Keratinocyte (primary cell): ENCODE results near the gene LZTR1. TPM values are rescaled to one million over a fixed set of nuclear protein-coding genes. Genes with fewer than 3 reads are reported as not detected.

Experiments used
- DNase-seq: peaks from one replicate; pipeline ENCODE4 v3.0.0-alpha.2; 2011; ENCODE audit warnings: low read depth, missing footprints, low spot score
- FAIRE-seq: peaks from 2 replicates; lab custom pipeline; 2011; peaks lifted over from hg19 to GRCh38; lab: Jason Lieb, UNC
- H2AFZ ChIP-seq: 2 replicates; pipeline ENCODE4 v1.6.0; 2012; ENCODE audit warnings: low read length, control low read depth, inconsistent platforms; ENCODE audit not compliant: control insufficient read depth
- H3K27ac ChIP-seq: 2 replicates; pipeline ENCODE4 v1.5.1; 2011; ENCODE audit warnings: low read length; ENCODE audit not compliant: control insufficient read depth, insufficient read depth
- H3K27me3 ChIP-seq: 3 replicates; pipeline ENCODE4 v1.6.0; 2011; ENCODE audit warnings: low read length; ENCODE audit not compliant: control insufficient read depth, insufficient read depth; ENCODE audit errors: extremely low read depth
- H3K36me3 ChIP-seq, 2 experiments: 2 replicates in 1 of 2; 3 replicates in 1 of 2; pipeline ENCODE4 v1.5.1; 2011; ENCODE audit warnings: low read length in 2 of 2, mild to moderate bottlenecking in 1 of 2; ENCODE audit not compliant: control insufficient read depth in 2 of 2, insufficient read depth in 2 of 2; ENCODE audit errors: extremely low read depth in 1 of 2
- H3K4me1 ChIP-seq: 3 replicates; pipeline ENCODE4 v1.5.1; 2011; ENCODE audit warnings: low read length; ENCODE audit not compliant: control insufficient read depth, insufficient read depth; ENCODE audit errors: extremely low read depth
- H3K4me2 ChIP-seq: 3 replicates; pipeline ENCODE4 v1.6.0; 2011; ENCODE audit warnings: low read depth, low read length; ENCODE audit not compliant: control insufficient read depth, insufficient read depth; ENCODE audit errors: extremely low read depth
- H3K4me3 ChIP-seq, 3 experiments: fragments of 200-600 bp in 1 of 3; sonication (generic) in 1 of 3; 2 replicates in 2 of 3; 3 replicates in 1 of 3; pipeline ENCODE4 v1.5.1; 2011 to 2016; ENCODE audit warnings: low read length in 3 of 3, mild to moderate bottlenecking in 3 of 3, control low read depth in 2 of 3, inconsistent platforms in 1 of 3, low read depth in 1 of 3, mixed read lengths in 1 of 3, mixed run types in 1 of 3, moderate library complexity in 1 of 3; ENCODE audit not compliant: control insufficient read depth in 2 of 3, insufficient read depth in 2 of 3; ENCODE audit errors: extremely low read depth in 1 of 3
- H3K79me2 ChIP-seq: 2 replicates; pipeline ENCODE4 v1.6.0; 2012; ENCODE audit warnings: low read length; ENCODE audit not compliant: control insufficient read depth, insufficient read depth
- H3K9ac ChIP-seq: 3 replicates; pipeline ENCODE4 v1.6.0; 2011; ENCODE audit warnings: low read length; ENCODE audit not compliant: control insufficient read depth, insufficient read depth; ENCODE audit errors: extremely low read depth
- H3K9me1 ChIP-seq: 3 replicates; pipeline ENCODE4 v1.6.0; 2011; ENCODE audit warnings: low read length; ENCODE audit not compliant: control insufficient read depth, insufficient read depth; ENCODE audit errors: extremely low read depth
- H3K9me3 ChIP-seq: 2 replicates; pipeline ENCODE4 v1.5.1; 2012; ENCODE audit warnings: low read depth, low read length; ENCODE audit not compliant: control insufficient read depth
- H4K20me1 ChIP-seq: 3 replicates; pipeline ENCODE4 v1.6.0; 2011; ENCODE audit warnings: low read length; ENCODE audit not compliant: control insufficient read depth, insufficient read depth; ENCODE audit errors: extremely low read depth
- CTCF ChIP-seq, 3 experiments: IDR thresholded peaks in 1 of 3; conservative IDR thresholded peaks in 1 of 3; optimal IDR thresholded peaks in 1 of 3; 2 replicates in 2 of 3; 3 replicates in 1 of 3; pipeline versions ENCODE3 to v1.5.1; 2011; ENCODE audit warnings: low read length in 3 of 3, mild to moderate bottlenecking in 3 of 3, moderate library complexity in 2 of 3, control low read depth in 1 of 3, inconsistent platforms in 1 of 3; ENCODE audit not compliant: insufficient read depth in 2 of 3; ENCODE audit errors: extremely low read depth in 1 of 3
- EZH2 ChIP-seq: IDR thresholded peaks from one replicate; pipeline ENCODE4 v1.6.1; 2012; ENCODE audit warnings: inconsistent platforms, mild to moderate bottlenecking, low read length, moderate library complexity
- dilution Hi-C: fragments of 300-500 bp; cut with MboI; formaldehyde crosslinking; loops from one replicate; pipeline ENCODE4 v1.7.0; 2020; ENCODE audit warnings: low sequenced_read_pairs; ENCODE audit not compliant: extremely low pct_ligation_motif_present
- polyA plus RNA-seq, 5 experiments: library from polyadenylated mRNA; depleted of rRNA in 3 of 5; stranded (reverse) in 3 of 5; stranded (forward) in 1 of 5; unstranded in 1 of 5; fragments of >200 nt; gene quantifications; 1 replicate in 1 of 5; 2 replicates in 3 of 5; 3 replicates in 1 of 5; pipeline versions ENCODE4 v1.2.1 to v1.2.3, GENCODE V29; 2011 to 2012; ENCODE audit warnings: missing spikeins in 2 of 5, low read depth in 1 of 5, low replicate concordance in 1 of 5

LZTR1 gene
- polyA plus RNA-seq, 1 donor (not counting 4 experiments of a cell fraction or from before 2014, with no cell fraction given) = 37.0 TPM

GRCh38 chr22:21030621-21031544 lies 48.8 kb downstream of the LZTR1 start:
- FAIRE-seq = no peak
- no peak overlapping the region for H3K9ac ChIP-seq
- H3K27ac ChIP-seq = no peak overlapping the region

GRCh38 chr22:21031545-21032036 lies 49.5 kb downstream of the LZTR1 start:
- Histone ChIP-seq H3K9me1 (no peaks in the 10 kb centered on the region), H3K27ac (no peak overlapping the region), H3K4me2 (no peak overlapping the region), H3K9me3 (no peaks in the 10 kb centered on the region), H3K27me3 (peaks cover 22% of the 10 kb centered on the region), H2AFZ (no peak overlapping the region), H4K20me1 (no peaks in the 10 kb centered on the region), H3K79me2 (no peaks in the 10 kb centered on the region), H3K9ac (no peak overlapping the region), H3K36me3 (no peaks in the 10 kb centered on the region), H3K4me3 (no peak overlapping the region), H3K4me1 (peaks cover 14% of the 10 kb centered on the region)
- FAIRE-seq (no peak), DNase-seq (no peak)
- TF ChIP-seq EZH2 = no peak
- TF ChIP-seq CTCF (optimal IDR thresholded peaks at IDR 0.05 in 1 of 3, IDR thresholded peaks at IDR 0.05 in 1 of 3, conservative IDR thresholded peaks at IDR 0.05 in 1 of 3; ENCODE audit: extremely low read depth in 1 of 3, insufficient read depth in 2 of 3, low read length in 3 of 3) = no peak
- dilution Hi-C loops = no loop called here

More at GRCh38 chr22:21030621-21031544, 48.8 kb downstream of the LZTR1 start:
- no peaks in the 10 kb centered on the region for H3K79me2 ChIP-seq
- H3K9me1 ChIP-seq = no peaks in the 10 kb centered on the region
- no peak for TF ChIP-seq EZH2
- TF ChIP-seq CTCF (optimal IDR thresholded peaks at IDR 0.05 in 1 of 3, IDR thresholded peaks at IDR 0.05 in 1 of 3, conservative IDR thresholded peaks at IDR 0.05 in 1 of 3; ENCODE audit: extremely low read depth in 1 of 3, insufficient read depth in 2 of 3, low read length in 3 of 3) = no peak
- no peaks in the 10 kb centered on the region for H3K36me3 ChIP-seq
- H3K4me3 ChIP-seq = no peak overlapping the region
- H2AFZ ChIP-seq = no peak overlapping the region
- no peaks in the 10 kb centered on the region for H4K20me1 ChIP-seq
- dilution Hi-C loops = no loop called here
- H3K4me2 ChIP-seq = no peak overlapping the region
- H3K4me1 ChIP-seq = peaks cover 21% of the 10 kb centered on the region
- peaks cover 22% of the 10 kb centered on the region for H3K27me3 ChIP-seq
- no peaks in the 10 kb centered on the region for H3K9me3 ChIP-seq
- DNase-seq = no peak
